ENCODE data around the gene GPRIN2. TPM values are rescaled to one million over a fixed set of nuclear protein-coding genes. Genes with fewer than 3 reads are reported as not detected.

Gene GPRIN2
- total RNA-seq, 1 experiment from 2014 or later = 4.3 TPM

GRCh38 chr10:46527241-46527811, 29.1 kb downstream of the GPRIN2 start:
- no peak for DNase-seq (ENCODE audit: low read depth)
- in situ Hi-C loops (cut with HindIII; ENCODE audit: low pct_unique_long_range_greater_than_20kb, low sequenced_read_pairs) = no loop called here

- in situ Hi-C loops (cut with HindIII; ENCODE audit: low pct_unique_long_range_greater_than_20kb, low sequenced_read_pairs) = no loop called here
Observed at GRCh38 chr10:46526682-46527038, 29.8 kb downstream of the GPRIN2 start.

GRCh38 chr10:46525824-46526681, 30.4 kb downstream of the GPRIN2 start:
- peak; percentile 46 for DNase-seq (ENCODE audit: low read depth)
- in situ Hi-C loops (cut with HindIII; ENCODE audit: low pct_unique_long_range_greater_than_20kb, low sequenced_read_pairs) = no loop called here

More at GRCh38 chr10:46526682-46527038, 29.8 kb downstream of the GPRIN2 start:
- peak; percentile 87 for DNase-seq (ENCODE audit: low read depth)

GRCh38 chr10:46525177-46525823, 31.2 kb downstream of the GPRIN2 start:
- no peak for DNase-seq (ENCODE audit: low read depth)

GRCh38 chr10:46524472-46525176, 31.8 kb downstream of the GPRIN2 start:
- DNase-seq (ENCODE audit: low read depth) = peak; percentile 91
- in situ Hi-C loops (cut with HindIII; ENCODE audit: low pct_unique_long_range_greater_than_20kb, low sequenced_read_pairs) = no loop called here

More at GRCh38 chr10:46525177-46525823, 31.2 kb downstream of the GPRIN2 start:
- in situ Hi-C loops (cut with HindIII; ENCODE audit: low pct_unique_long_range_greater_than_20kb, low sequenced_read_pairs) = no loop called here

- in situ Hi-C loops (cut with HindIII; ENCODE audit: low pct_unique_long_range_greater_than_20kb, low sequenced_read_pairs) = no loop called here
- DNase-seq (ENCODE audit: low read depth) = no peak
Observed at GRCh38 chr10:46523962-46524471, 32.4 kb downstream of the GPRIN2 start.

GRCh38 chr10:46523119-46523961, 33.1 kb downstream of the GPRIN2 start:
- DNase-seq (ENCODE audit: low read depth) = peak; percentile 64
- in situ Hi-C loops (cut with HindIII; ENCODE audit: low pct_unique_long_range_greater_than_20kb, low sequenced_read_pairs) = no loop called here

GRCh38 chr10:46522295-46523118, 34.0 kb downstream of the GPRIN2 start:
- no peak for DNase-seq (ENCODE audit: low read depth)
- in situ Hi-C loops (cut with HindIII; ENCODE audit: low pct_unique_long_range_greater_than_20kb, low sequenced_read_pairs) = no loop called here

GRCh38 chr10:46520941-46521340, 35.5 kb downstream of the GPRIN2 start:
- DNase-seq (ENCODE audit: low read depth) = no peak
- in situ Hi-C loops (cut with HindIII; ENCODE audit: low pct_unique_long_range_greater_than_20kb, low sequenced_read_pairs) = no loop called here

- in situ Hi-C loops (cut with HindIII; ENCODE audit: low pct_unique_long_range_greater_than_20kb, low sequenced_read_pairs) = no loop called here
- no peak for DNase-seq (ENCODE audit: low read depth)
Observed at GRCh38 chr10:46520381-46520780, 36.1 kb downstream of the GPRIN2 start.

GRCh38 chr10:46518028-46518725, 38.3 kb downstream of the GPRIN2 start:
- DNase-seq (ENCODE audit: low read depth) = no peak
- in situ Hi-C loops (cut with HindIII; ENCODE audit: low pct_unique_long_range_greater_than_20kb, low sequenced_read_pairs) = no loop called here

- in situ Hi-C loops (cut with HindIII; ENCODE audit: low pct_unique_long_range_greater_than_20kb, low sequenced_read_pairs) = no loop called here
- no peak for DNase-seq (ENCODE audit: low read depth)
Observed at GRCh38 chr10:46517541-46517940, 38.9 kb downstream of the GPRIN2 start.

GRCh38 chr10:46516660-46517416, 39.6 kb downstream of the GPRIN2 start:
- in situ Hi-C loops (cut with HindIII; ENCODE audit: low pct_unique_long_range_greater_than_20kb, low sequenced_read_pairs) = no loop called here
- peak; percentile 46 for DNase-seq (ENCODE audit: low read depth)

GRCh38 chr10:46515793-46516192, 40.7 kb downstream of the GPRIN2 start:
- in situ Hi-C loops (cut with HindIII; ENCODE audit: low pct_unique_long_range_greater_than_20kb, low sequenced_read_pairs) = no loop called here
- no peak for DNase-seq (ENCODE audit: low read depth)

GRCh38 chr10:46515366-46515765, 41.1 kb downstream of the GPRIN2 start:
- in situ Hi-C loops (cut with HindIII; ENCODE audit: low pct_unique_long_range_greater_than_20kb, low sequenced_read_pairs) = no loop called here
- no peak for DNase-seq (ENCODE audit: low read depth)

- no peak for DNase-seq (ENCODE audit: low read depth)
- in situ Hi-C loops (cut with HindIII; ENCODE audit: low pct_unique_long_range_greater_than_20kb, low sequenced_read_pairs) = no loop called here
Observed at GRCh38 chr10:46514899-46515298, 41.6 kb downstream of the GPRIN2 start.
